Endothelial cell of umbilical vein (primary cell): ENCODE measurements around the gene CNOT4. TPM values are rescaled to one million over a fixed set of nuclear protein-coding genes. Genes with fewer than 3 reads are reported as not detected.

Source experiments
- BruUV-seq: library from RNA; stranded (reverse); fragments of 400-500 nt; replicated peaks from 2 replicates; lab custom pipeline; 2021; lab: Mats Ljungman, UMichigan
- CTCF ChIA-PET: fragments of 300-600, 350-600 bp; sonication (Branson Sonifier 250); formaldehyde crosslinking; loops from one replicate; lab custom pipeline; 2021; ENCODE audit warnings: antibody characterized with exemption, inconsistent platforms; lab: Charles Lee
- POLR2A ChIA-PET: fragments of 300-600, 350-600 bp; sonication (Branson Sonifier 250); formaldehyde crosslinking; loops from one replicate; lab custom pipeline; 2021; ENCODE audit warnings: antibody characterized with exemption, inconsistent platforms; lab: Charles Lee
- DNase-seq: peaks from one replicate; pipeline ENCODE4 v3.0.0-alpha.2; 2011; ENCODE audit warnings: low read depth, low spot score
- FAIRE-seq: peaks from 2 replicates; lab custom pipeline; 2011; peaks lifted over from hg19 to GRCh38; lab: Jason Lieb, UNC
- H2AFZ ChIP-seq: 2 replicates; pipeline ENCODE4 v1.6.0; 2012; ENCODE audit warnings: low read depth, low read length, control low read depth, inconsistent platforms
- H3K27ac ChIP-seq: 2 replicates; pipeline ENCODE4 v1.5.1; 2011; ENCODE audit warnings: low read depth, mild to moderate bottlenecking, control low read depth, low read length, moderate library complexity; ENCODE audit not compliant: insufficient read depth
- H3K27me3 ChIP-seq, 2 experiments: 2 replicates each; pipeline versions ENCODE4 v1.6.0 to v1.6.1; 2011; ENCODE audit warnings: low read length in 2 of 2, mixed read lengths in 1 of 2; ENCODE audit not compliant: control insufficient read depth in 2 of 2, insufficient read depth in 2 of 2
- H3K36me3 ChIP-seq, 2 experiments: 2 replicates in 1 of 2; 3 replicates in 1 of 2; pipeline ENCODE4 v1.5.1; 2011; ENCODE audit warnings: low read length in 2 of 2, mild to moderate bottlenecking in 1 of 2, moderate library complexity in 1 of 2; ENCODE audit not compliant: control insufficient read depth in 2 of 2, insufficient read depth in 2 of 2; ENCODE audit errors: extremely low read depth in 1 of 2
- H3K4me1 ChIP-seq: 3 replicates; pipeline ENCODE4 v1.5.1; 2011; ENCODE audit warnings: mild to moderate bottlenecking, low read length; ENCODE audit not compliant: control insufficient read depth, insufficient read depth; ENCODE audit errors: extremely low read depth
- H3K4me2 ChIP-seq: 2 replicates; pipeline ENCODE4 v1.6.1; 2011; ENCODE audit warnings: low read length, control low read depth, mixed read lengths; ENCODE audit not compliant: insufficient read depth
- H3K4me3 ChIP-seq, 3 experiments: fragments of 200-600 bp in 1 of 3; sonication (generic), shearing (Covaris generic) in 1 of 3; replicated peaks in 1 of 3; 2 replicates each; pipeline ENCODE4 v1.5.1; 2011 to 2016; ENCODE audit warnings: control low read depth in 3 of 3, low read length in 3 of 3, mild to moderate bottlenecking in 2 of 3, inconsistent platforms in 1 of 3, low read depth in 1 of 3, moderate library complexity in 1 of 3; ENCODE audit not compliant: insufficient read depth in 1 of 3
- H3K79me2 ChIP-seq: 2 replicates; pipeline ENCODE4 v1.6.0; 2012; ENCODE audit warnings: low read length, inconsistent platforms; ENCODE audit not compliant: control insufficient read depth, insufficient read depth
- H3K9ac ChIP-seq: replicated peaks from 2 replicates; pipeline ENCODE3; 2011; ENCODE audit warnings: low read length, control low read depth; ENCODE audit not compliant: insufficient read depth; ENCODE audit errors: extremely low read depth
- H3K9me1 ChIP-seq: replicated peaks from 3 replicates; pipeline ENCODE4 v1.6.0; 2011; ENCODE audit warnings: mild to moderate bottlenecking, low read length; ENCODE audit not compliant: control insufficient read depth, insufficient read depth; ENCODE audit errors: extremely low read depth
- H3K9me3 ChIP-seq: replicated peaks from 2 replicates; pipeline ENCODE4 v1.5.1; 2012; ENCODE audit warnings: low read length, inconsistent platforms; ENCODE audit not compliant: control insufficient read depth, insufficient read depth
- H4K20me1 ChIP-seq: replicated peaks from 2 replicates; pipeline ENCODE3; 2011; ENCODE audit warnings: mild to moderate bottlenecking, low read length; ENCODE audit not compliant: control insufficient read depth, insufficient read depth; ENCODE audit errors: extremely low read depth
- CTCF ChIP-seq, 2 donors: IDR thresholded peaks; 1 replicate in 1 of 2; 2 replicates in 1 of 2; pipeline ENCODE4 v1.5.1; 2011; ENCODE audit warnings: low read length in 2 of 2, mild to moderate bottlenecking in 2 of 2, moderate library complexity in 2 of 2, control low read depth in 1 of 2, inconsistent platforms in 1 of 2, low read depth in 1 of 2; ENCODE audit not compliant: insufficient read depth in 1 of 2; ENCODE audit errors: extremely low read depth in 1 of 2
- FOS ChIP-seq: IDR thresholded peaks from 2 replicates; pipeline ENCODE4 v1.6.1; 2011; ENCODE audit warnings: mild to moderate bottlenecking, low read length, moderate library complexity, borderline replicate concordance; ENCODE audit not compliant: insufficient read depth
- JUN ChIP-seq: IDR thresholded peaks from 2 replicates; pipeline ENCODE4 v1.6.1; 2011; ENCODE audit warnings: borderline replicate concordance, low read depth; ENCODE audit not compliant: insufficient read length, insufficient read depth
- MYC ChIP-seq: IDR thresholded peaks from one replicate; pipeline ENCODE4 v1.6.1; 2011; ENCODE audit warnings: mild to moderate bottlenecking, low read depth, low read length
- POLR2AphosphoS5 ChIP-seq: IDR thresholded peaks from 2 replicates; pipeline ENCODE4 v1.6.1; 2012; ENCODE audit warnings: low read depth, mild to moderate bottlenecking, control low read depth, low read length, moderate library complexity; ENCODE audit not compliant: insufficient read depth
- dilution Hi-C: fragments of 300-500 bp; cut with MboI; formaldehyde crosslinking; loops from one replicate; pipeline ENCODE4 v1.15.0; 2019; ENCODE audit warnings: low sequenced_read_pairs; ENCODE audit not compliant: extremely low pct_ligation_motif_present
- intact Hi-C: fragments of 100-400 bp; cut with micrococcal nuclease; formaldehyde crosslinking; loops from one replicate; pipeline ENCODE4 v1.10.0; 2022
- polyA plus RNA-seq, 4 experiments: library from polyadenylated mRNA; depleted of rRNA in 3 of 4; stranded (reverse) in 3 of 4; unstranded in 1 of 4; fragments of >200 nt; gene quantifications; 2 replicates each; pipeline versions ENCODE4 v1.2.1 to v1.2.3, GENCODE V29; 2011 to 2012; ENCODE audit warnings: missing spikeins in 1 of 4
- total RNA-seq: library from RNA; stranded (reverse); gene quantifications from 2 replicates; pipeline ENCODE4 v1.2.3, GENCODE V29; 2021

CNOT4 gene
- total and polyA plus RNA-seq, 2 donors (not counting 3 experiments of a cell fraction or from before 2014, with no cell fraction given) = 10.3 to 21.7 TPM

- Histone ChIP-seq H2AFZ (no peak overlapping the region), H4K20me1 (no peaks in the 10 kb centered on the region), H3K4me3 (no peak overlapping the region), H3K9ac (no peak overlapping the region), H3K27me3 (no peaks in the 10 kb centered on the region), H3K9me3 (no peaks in the 10 kb centered on the region), H3K9me1 (no peaks in the 10 kb centered on the region), H3K4me2 (no peak overlapping the region), H3K4me1 (peaks cover 6% of the 10 kb centered on the region), H3K36me3 (no peaks in the 10 kb centered on the region), H3K27ac (no peak overlapping the region), H3K79me2 (no peaks in the 10 kb centered on the region)
- ChIA-PET CTCF (interaction anchor here (0.7 to 4.0 kb wide), 15 partner anchors 14 to 310 kb away, joined by 3 to 127 read pairs (median 4); no protein-coding TSS in a partner anchor), POLR2A (no interaction called here)
- intact Hi-C loops (loop anchor here (1.0 to 2.0 kb wide), 3 partner anchors 15 to 54 kb away; no protein-coding TSS in a partner anchor), dilution Hi-C loops (no loop called here)
- TF ChIP-seq POLR2AphosphoS5 (no peak), JUN (no peak), MYC (no peak), FOS (no peak), CTCF (IDR thresholded peaks at IDR 0.05; ENCODE audit: extremely low read depth in 1 of 2, insufficient read depth in 1 of 2, low read depth in 1 of 2, low read length in 2 of 2) (peak; percentile 39 to 40)
- BruUV-seq = no TSS peak
- DNase-seq (peak; percentile 73), FAIRE-seq (peak; percentile 83)
These were observed 174.2 kb downstream of the CNOT4 start for GRCh38 chr7:135335628-135336139.
